GM19324 (cell line): ENCODE results near the gene UHMK1.
"Not testable (repeated sequence)": the region's sequence is repeated elsewhere in the genome, so short reads cannot be mapped to it uniquely, and the experiment has no call there.

ENCODE experiments used
- ATAC-seq: cut with Tn5 transposase; IDR thresholded peaks from one replicate; pipeline ENCODE4 v1.9.1; 2021; ENCODE audit warnings: mild to moderate bottlenecking, moderate library complexity; ENCODE audit not compliant: unreplicated experiment, low FRiP score

Gene UHMK1

DNA sequence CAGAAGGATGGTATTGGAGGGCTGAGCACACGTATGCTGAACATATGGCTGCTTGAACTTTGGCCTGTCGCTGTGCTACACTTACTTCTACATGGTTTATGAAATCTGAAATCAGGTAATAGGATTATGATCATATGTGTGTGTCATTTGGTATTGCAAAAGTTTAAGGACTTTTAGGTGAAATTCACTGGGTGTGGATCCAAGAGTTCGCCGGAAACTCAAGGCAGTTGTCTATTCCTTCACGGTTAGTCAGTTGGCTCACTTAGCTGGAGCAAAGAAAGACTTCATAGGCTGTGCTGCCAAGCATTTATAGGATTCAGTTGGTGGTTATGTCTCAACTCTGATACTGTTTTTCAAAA, 64.8 kb downstream of the UHMK1 start:
- no peak for ATAC-seq

DNA sequence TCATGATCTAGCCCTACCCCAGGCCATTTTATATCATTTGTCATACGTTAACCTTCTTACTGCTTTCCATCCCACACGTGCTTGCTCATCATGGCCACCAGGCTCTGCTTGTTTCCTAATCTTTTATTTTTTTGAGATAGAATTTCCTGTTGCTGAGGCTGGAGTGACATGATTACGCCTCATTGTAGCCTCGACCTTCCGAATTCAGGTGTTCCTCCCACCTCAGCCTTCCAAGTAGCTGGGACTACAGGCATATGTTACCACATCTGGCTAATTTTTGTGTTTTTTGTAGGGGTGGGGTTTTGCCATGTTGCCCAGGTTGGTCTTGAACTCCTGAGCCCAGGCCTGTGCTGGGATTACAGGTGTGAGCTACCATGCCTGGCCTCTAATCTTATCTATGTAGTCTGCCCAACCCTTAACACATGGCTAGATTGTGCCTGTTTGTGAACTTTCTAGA, 67.2 kb downstream of the UHMK1 start:
- no peak for ATAC-seq

DNA sequence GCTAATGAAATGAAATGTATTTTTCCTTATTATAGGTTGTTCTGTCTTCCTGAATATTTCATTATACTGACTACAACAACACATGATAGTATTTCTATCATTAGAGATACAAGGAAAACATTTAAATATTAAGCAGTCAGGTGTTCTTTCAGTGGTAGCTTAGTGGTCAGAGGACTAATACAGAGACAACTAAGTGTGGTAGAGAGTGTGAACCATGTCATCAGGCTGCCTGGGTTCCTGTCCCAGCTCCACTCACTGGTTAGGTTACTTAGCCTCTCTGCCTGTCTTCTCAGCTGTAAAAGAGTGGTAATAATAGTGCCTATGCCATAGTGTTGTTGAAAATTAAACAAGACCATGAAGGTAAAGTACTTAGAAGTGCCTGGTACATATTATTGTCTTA, 67.8 kb downstream of the UHMK1 start:
- no peak for ATAC-seq

DNA sequence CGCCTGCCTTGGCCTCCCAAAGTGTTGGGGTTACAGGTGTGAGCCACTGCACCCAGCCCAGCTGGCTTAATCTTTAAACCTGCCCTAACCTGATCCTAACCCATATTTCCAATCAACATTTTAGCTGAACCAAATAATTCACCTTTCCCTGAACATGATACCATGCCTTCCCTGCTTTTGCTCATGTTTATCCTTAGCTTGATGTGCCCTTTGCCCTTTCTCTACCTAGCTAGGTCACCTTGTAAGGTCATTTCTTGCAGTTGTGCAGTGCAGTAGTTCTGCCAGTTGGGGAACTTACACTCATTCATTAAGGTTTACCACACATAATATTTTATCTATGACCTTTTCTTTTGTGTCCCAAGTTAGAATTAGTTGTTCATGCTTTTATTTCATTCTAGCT, 69.3 kb downstream of the UHMK1 start:
- no peak for ATAC-seq

DNA sequence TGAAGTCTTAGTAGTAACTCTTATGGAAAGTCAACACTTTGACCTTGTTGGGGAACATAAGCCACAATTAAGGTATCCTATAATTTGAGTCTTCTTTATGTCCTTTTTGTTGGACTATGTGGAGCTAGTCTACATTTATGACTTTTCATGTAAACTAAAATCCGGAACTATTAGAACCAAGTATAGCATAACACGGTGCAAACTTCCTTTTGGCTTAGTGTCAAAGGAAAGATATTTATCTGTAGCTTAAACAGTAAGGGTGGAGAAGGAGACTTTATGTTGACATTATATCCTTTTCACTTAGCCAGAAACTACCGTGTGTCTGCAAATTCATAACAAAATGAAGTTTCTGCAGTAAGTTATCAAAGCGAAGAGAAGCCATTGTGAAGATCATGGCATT, 71.2 kb downstream of the UHMK1 start:
- ATAC-seq: no peak

DNA sequence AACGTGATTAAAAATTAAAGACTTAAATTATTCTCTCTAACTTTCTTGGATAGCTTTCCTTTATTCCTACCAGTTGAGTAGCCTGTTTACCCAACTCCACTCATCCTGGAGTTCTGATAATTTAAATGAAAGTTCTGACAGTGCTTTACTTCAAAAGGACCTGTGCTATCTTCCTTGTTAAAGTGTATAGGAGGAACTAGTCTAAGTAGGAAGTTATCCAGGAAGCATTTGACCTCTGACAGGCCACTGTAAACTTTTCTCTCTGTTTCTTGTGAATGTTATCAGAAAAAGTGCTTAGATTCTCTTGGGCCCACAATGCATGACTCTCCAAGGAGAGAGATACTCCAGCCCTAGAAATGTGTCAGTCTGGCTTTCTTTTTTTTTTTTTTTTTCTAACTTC, 73.1 kb downstream of the UHMK1 start:
- no peak for ATAC-seq

DNA sequence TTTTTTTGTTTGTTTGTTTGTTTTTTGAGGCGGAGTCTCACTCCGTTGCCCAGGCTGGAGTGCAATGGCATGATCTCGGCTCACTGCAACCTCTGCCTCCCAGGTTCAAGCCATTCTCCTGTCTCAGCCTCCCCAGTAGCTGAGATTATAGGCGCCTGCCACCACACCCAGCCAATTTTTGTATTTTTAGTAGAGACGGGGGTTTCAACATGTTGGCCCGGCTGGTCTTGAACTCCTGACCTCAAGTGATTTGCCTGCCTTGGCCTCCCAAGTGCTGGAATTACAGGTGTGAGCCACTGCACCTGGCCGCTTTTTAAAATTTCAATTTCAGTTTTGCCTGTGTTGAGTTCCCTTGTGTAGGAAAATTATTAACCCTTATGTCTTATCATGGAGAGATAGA, 73.5 kb downstream of the UHMK1 start:
- ATAC-seq: not testable (repeated sequence)

DNA sequence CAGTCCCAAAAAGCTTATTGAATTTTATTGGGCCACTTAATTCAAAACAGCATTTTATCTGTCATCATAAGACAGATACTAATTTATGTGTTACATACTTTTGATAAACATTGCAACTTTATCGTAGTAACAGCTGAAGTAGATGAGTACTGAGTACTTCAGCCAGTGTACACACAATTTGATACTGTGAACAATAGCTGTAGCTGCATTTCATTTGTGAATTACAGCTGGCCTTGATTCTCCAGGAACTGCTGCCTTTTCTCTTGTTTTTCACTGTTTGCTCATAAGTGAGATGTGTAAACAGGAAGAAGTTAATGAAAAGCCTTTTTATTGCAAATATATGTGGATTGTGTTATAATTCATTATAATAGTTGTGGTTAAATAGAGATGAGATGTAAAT, 74.1 kb downstream of the UHMK1 start:
- ATAC-seq: no peak

DNA sequence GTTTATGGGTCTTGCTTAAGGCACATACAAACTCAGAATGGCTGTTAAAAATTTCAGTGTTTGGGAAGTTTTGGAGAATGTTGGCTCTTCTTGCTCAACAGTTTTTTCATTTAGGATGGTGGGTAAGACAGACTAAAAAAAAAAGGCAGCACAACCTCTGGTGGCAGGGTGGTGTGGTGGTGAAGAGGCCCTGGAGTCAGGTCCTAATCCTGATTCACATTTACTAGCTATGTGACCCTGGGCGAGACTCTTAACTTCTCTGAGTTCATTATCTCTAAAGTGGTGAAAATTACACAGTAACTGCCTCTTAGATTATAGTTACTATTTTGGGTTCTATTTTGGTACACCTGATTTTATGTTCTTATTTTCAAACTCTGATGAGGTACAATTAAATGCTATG, 75.5 kb downstream of the UHMK1 start:
- no peak for ATAC-seq

DNA sequence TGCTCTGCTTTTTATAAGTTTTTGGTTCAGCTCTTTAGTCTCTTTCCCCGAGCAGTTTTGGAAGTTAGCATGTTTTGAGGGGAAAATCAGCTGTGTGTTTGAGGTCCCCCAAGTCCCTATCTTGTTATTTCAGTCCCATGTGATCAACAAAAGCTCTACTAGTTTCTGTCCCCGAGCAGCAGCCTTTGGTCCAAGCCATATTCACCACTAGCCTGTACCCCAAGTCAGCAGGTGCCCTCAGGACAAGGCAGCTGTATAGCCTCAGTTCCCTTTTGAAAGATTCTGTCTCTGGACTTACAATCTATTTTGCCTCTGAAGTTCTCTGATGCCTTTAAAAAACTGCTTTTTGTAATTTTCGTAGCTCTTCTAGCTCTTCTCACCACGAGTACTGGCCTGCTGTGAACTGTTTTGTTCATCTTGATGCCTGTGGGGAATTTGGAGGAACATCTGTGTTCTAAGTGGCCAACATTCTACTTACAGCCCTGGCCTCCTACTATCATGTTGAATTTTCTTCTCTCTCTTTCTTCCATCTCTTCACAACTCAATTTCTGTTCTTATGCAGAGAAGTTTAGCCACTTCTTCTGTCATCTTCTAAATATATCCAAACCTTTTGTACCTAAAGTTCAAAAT, 80.6 kb downstream of the UHMK1 start:
- ATAC-seq: no peak

DNA sequence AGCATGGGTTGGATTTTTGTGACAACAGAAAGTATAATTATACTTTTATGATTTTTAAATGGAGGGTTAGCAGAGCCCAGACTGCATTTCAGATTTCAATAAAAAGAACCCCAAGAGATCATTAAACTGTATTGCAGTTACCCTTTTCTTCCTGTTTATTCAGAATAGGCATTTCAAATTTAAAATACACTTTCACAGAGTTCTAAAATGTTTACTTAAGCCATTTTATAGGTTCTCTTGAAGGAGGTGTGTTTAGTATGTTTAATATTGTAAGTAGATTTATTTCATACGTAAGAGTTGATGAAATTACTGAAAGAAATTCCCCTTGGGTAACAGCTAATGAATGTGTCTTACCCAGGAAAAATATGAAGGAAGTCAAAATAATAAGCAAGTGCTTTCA, 81.3 kb downstream of the UHMK1 start:
- no peak for ATAC-seq
